ENCODE results near the gene SARDH.

DNA sequence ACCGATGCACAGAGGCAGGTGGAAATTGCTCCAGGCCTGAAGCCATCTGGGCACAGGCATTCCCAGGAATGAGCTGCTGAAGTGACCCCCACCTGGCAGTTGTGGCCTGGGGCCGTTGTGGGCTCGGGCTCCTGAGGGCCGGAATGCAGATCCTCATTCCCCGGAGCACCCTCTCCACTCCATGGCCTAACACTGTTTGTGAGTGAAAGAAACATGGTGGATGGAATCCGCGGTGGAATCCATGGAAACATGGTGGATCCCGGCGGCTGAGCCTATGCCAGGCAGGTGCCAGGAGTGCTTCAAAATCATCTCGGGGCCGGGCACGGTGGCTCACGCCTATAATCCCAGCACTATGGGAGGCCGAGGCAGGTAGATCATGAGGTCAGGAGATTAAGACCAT is 3.6 kb upstream of the SARDH start:
- TF ChIP-seq, protein P1, sequence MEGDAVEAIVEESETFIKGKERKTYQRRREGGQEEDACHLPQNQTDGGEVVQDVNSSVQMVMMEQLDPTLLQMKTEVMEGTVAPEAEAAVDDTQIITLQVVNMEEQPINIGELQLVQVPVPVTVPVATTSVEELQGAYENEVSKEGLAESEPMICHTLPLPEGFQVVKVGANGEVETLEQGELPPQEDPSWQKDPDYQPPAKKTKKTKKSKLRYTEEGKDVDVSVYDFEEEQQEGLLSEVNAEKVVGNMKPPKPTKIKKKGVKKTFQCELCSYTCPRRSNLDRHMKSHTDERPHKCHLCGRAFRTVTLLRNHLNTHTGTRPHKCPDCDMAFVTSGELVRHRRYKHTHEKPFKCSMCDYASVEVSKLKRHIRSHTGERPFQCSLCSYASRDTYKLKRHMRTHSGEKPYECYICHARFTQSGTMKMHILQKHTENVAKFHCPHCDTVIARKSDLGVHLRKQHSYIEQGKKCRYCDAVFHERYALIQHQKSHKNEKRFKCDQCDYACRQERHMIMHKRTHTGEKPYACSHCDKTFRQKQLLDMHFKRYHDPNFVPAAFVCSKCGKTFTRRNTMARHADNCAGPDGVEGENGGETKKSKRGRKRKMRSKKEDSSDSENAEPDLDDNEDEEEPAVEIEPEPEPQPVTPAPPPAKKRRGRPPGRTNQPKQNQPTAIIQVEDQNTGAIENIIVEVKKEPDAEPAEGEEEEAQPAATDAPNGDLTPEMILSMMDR (IDR thresholded peaks at IDR 0.05 in 8 of 11, conservative IDR thresholded peaks at IDR 0.05 in 3 of 11) = no peak
- TF ChIP-seq POLR2A (IDR thresholded peaks at IDR 0.05) (no peak), POLR2AphosphoS5 (IDR thresholded peaks at IDR 0.05) (no peak)

All from spleen (tissue), 7 donors.